Right lobe of liver (tissue), 4 donors: Measurements from ENCODE around the gene FAR1.

Experiments used
- CTCF ChIP-seq, 4 donors: fragments of 200-600 bp in 3 of 4; fragments of 450-650 bp in 1 of 4; IDR thresholded peaks; one replicate each; pipeline versions ENCODE4 v1.5.1 to v1.8.0; 2016 to 2022; ENCODE audit warnings: antibody characterized with exemption in 4 of 4, mild to moderate bottlenecking in 2 of 4
- POLR2A ChIP-seq: fragments of 450-650 bp; IDR thresholded peaks from one replicate; pipeline ENCODE4 v1.6.1; 2017; ENCODE audit warnings: antibody characterized with exemption, mild to moderate bottlenecking
- donor health status: DM: no; HTN: no; CAD: no.
- donor health status: DM: no; HTN: no; CAD: no.
- donor health status: DM: no; HTN: yes; CAD: no.

DNA sequence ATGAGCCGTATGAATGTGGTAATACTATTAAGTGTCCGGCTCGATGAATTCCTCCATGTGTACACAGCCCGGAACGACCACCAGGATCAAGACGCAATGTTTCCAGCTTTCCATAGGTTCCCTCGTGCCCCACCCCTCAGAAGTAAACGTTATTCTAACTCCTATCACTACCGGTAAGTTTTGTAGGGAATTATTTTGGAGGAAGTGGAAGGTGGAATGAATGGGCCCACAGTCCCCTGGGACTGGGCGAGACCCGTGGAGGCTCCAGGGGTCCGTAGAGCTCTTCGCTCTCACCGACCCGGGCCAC lies 720 bp upstream of the FAR1 start:
- TF ChIP-seq CTCF (IDR thresholded peaks at IDR 0.05) (no peak), POLR2A (no peak)
